Liver (tissue), 9 donors: Measurements from ENCODE around the gene COL4A1. TPM values are rescaled to one million over a fixed set of nuclear protein-coding genes. Genes with fewer than 3 reads are reported as not detected.

Experiments used
- DNase-seq: peaks from one replicate; pipeline ENCODE4 v3.0.0-alpha.2; 2017; ENCODE audit warnings: low spot score
- H3K27ac ChIP-seq, 2 donors: one replicate each; pipeline ENCODE4 v1.7.0; 2013; ENCODE audit warnings: inconsistent platforms in 2 of 2, low read length in 2 of 2, control low read depth in 1 of 2, low read depth in 1 of 2, mild to moderate bottlenecking in 1 of 2
- H3K27me3 ChIP-seq, 4 donors: one replicate each; pipeline versions ENCODE4 v1.6.1 to v1.7.0; 2013; ENCODE audit warnings: low read length in 3 of 4, inconsistent platforms in 1 of 4, mild to moderate bottlenecking in 1 of 4, moderate library complexity in 1 of 4; ENCODE audit not compliant: control insufficient read depth in 4 of 4, insufficient read depth in 4 of 4
- H3K36me3 ChIP-seq, 4 donors: one replicate each; pipeline versions ENCODE4 v1.6.1 to v1.7.0; 2013; ENCODE audit warnings: low read length in 3 of 4, mild to moderate bottlenecking in 3 of 4, low read depth in 1 of 4, moderate library complexity in 1 of 4; ENCODE audit not compliant: control insufficient read depth in 4 of 4, insufficient read depth in 3 of 4
- H3K4me1 ChIP-seq, 4 donors: one replicate each; pipeline versions ENCODE4 v1.6.1 to v1.7.0; 2013; ENCODE audit warnings: low read length in 3 of 4, mild to moderate bottlenecking in 3 of 4, moderate library complexity in 1 of 4; ENCODE audit not compliant: control insufficient read depth in 4 of 4, insufficient read depth in 4 of 4
- H3K4me3 ChIP-seq, 3 donors: one replicate each; pipeline versions ENCODE4 v1.6.1 to v1.7.0; 2013; ENCODE audit warnings: low read length in 3 of 3, control low read depth in 1 of 3, low read depth in 1 of 3, mild to moderate bottlenecking in 1 of 3
- H3K9ac ChIP-seq, 2 donors: one replicate each; pipeline ENCODE4 v1.7.0; 2013; ENCODE audit warnings: low read length in 2 of 2, mild to moderate bottlenecking in 2 of 2, moderate library complexity in 2 of 2, control low read depth in 1 of 2, low read depth in 1 of 2
- H3K9me3 ChIP-seq, 4 donors: one replicate each; pipeline versions ENCODE4 v1.6.1 to v1.7.0; 2013; ENCODE audit warnings: low read length in 3 of 4; ENCODE audit not compliant: control insufficient read depth in 4 of 4
- CTCF ChIP-seq: fragments of 150-350 bp; IDR thresholded peaks from 2 replicates; pipeline ENCODE4 v1.5.1; 2017; ENCODE audit warnings: improper control_type of control experiment, low read depth, low read length; ENCODE audit not compliant: missing input control
- EGR1 ChIP-seq, 2 donors: IDR thresholded peaks; 2 replicates each; pipeline ENCODE4 v1.6.1; 2016 to 2018; ENCODE audit warnings: antibody characterized with exemption in 2 of 2, low read depth in 2 of 2
- FOXA2 ChIP-seq: IDR thresholded peaks from 2 replicates; pipeline ENCODE4 v1.6.1; 2016; ENCODE audit warnings: antibody characterized with exemption
- GABPA ChIP-seq, 2 donors: IDR thresholded peaks in 1 of 2; conservative IDR thresholded peaks in 1 of 2; 2 replicates each; pipeline ENCODE4 v1.6.1; 2016; ENCODE audit warnings: antibody characterized with exemption in 2 of 2, mild to moderate bottlenecking in 1 of 2, moderate library complexity in 1 of 2
- HNF4A ChIP-seq, 2 donors: conservative IDR thresholded peaks; 2 replicates each; pipeline ENCODE4 v1.6.1; 2016; ENCODE audit warnings: antibody characterized with exemption in 2 of 2, mild to moderate bottlenecking in 2 of 2
- HNF4G ChIP-seq: IDR thresholded peaks from 2 replicates; pipeline ENCODE4 v1.6.1; 2016; ENCODE audit warnings: antibody characterized with exemption
- JUND ChIP-seq, 2 donors: IDR thresholded peaks; 2 replicates each; pipeline ENCODE4 v1.6.1; 2016; ENCODE audit warnings: antibody characterized with exemption in 2 of 2
- MAX ChIP-seq: IDR thresholded peaks from 2 replicates; pipeline ENCODE4 v1.6.1; 2016; ENCODE audit warnings: antibody characterized with exemption
- NR2F2 ChIP-seq: IDR thresholded peaks from 2 replicates; pipeline ENCODE4 v1.6.1; 2016; ENCODE audit warnings: antibody characterized with exemption
- RAD21 ChIP-seq, 2 donors: IDR thresholded peaks; 2 replicates each; pipeline ENCODE4 v1.6.1; 2016; ENCODE audit warnings: antibody characterized with exemption in 2 of 2, mild to moderate bottlenecking in 2 of 2
- REST ChIP-seq: IDR thresholded peaks from 2 replicates; pipeline ENCODE4 v1.6.1; 2016; ENCODE audit warnings: antibody characterized with exemption, mild to moderate bottlenecking
- RXRA ChIP-seq, 2 donors: IDR thresholded peaks; 2 replicates each; pipeline ENCODE4 v1.6.1; 2017 to 2018; ENCODE audit warnings: antibody characterized with exemption in 2 of 2, mild to moderate bottlenecking in 1 of 2
- SP1 ChIP-seq: IDR thresholded peaks from 2 replicates; pipeline ENCODE4 v1.6.1; 2018; ENCODE audit warnings: antibody characterized with exemption, mild to moderate bottlenecking
- TAF1 ChIP-seq: conservative IDR thresholded peaks from 2 replicates; pipeline ENCODE4 v1.6.1; 2016; ENCODE audit warnings: antibody characterized with exemption, mild to moderate bottlenecking
- YY1 ChIP-seq: IDR thresholded peaks from 2 replicates; pipeline ENCODE4 v1.6.1; 2016; ENCODE audit warnings: antibody characterized with exemption, mild to moderate bottlenecking
- ZBTB33 ChIP-seq: IDR thresholded peaks from 2 replicates; pipeline ENCODE4 v1.6.1; 2016; ENCODE audit warnings: antibody characterized with exemption
- WGBS: extraction: QIAGEN DNeasy Blood & Tissue Kit; methylation state at CpG from one replicate; pipeline ENCODE4 v1.1.7; 2013; 5-methylcytosine and 5-hydroxymethylcytosine counted together
- polyA plus RNA-seq, 2 donors: library from polyadenylated mRNA; stranded (reverse) in 1 of 2; unstranded in 1 of 2; fragments of 200-250 nt in 1 of 2; fragments of >200 nt in 1 of 2; fragmentation: Nextera tagmentation in 1 of 2; extraction: Ambion mirVana in 1 of 2; gene quantifications; one replicate each; pipeline versions ENCODE4 v1.2.1 to v1.2.3, GENCODE V29; 2013 to 2015
- total RNA-seq, 2 donors: library from RNA; depleted of rRNA; stranded (reverse); fragments of >200 nt; gene quantifications; one replicate each; pipeline ENCODE4 v1.2.3, GENCODE V29; 2014
- donor health status: healthy.
- donor health status: healthy.
- donor health status: healthy.
- donor health status: healthy.
- donor health status: healthy.

The COL4A1 gene
- total and polyA plus RNA-seq, 4 donors = 5.0 to 68.5 (median 37.9) TPM

GRCh38 chr13:110283736-110284517 is 23.0 kb downstream of the COL4A1 start:
- Histone ChIP-seq H3K4me3 (no peak overlapping the region), H3K27ac (no peak overlapping the region), H3K36me3 (no peaks in the 10 kb centered on the region), H3K9me3 (no peaks in the 10 kb centered on the region), H3K4me1 (peaks cover 0 to 3% (median 0%) of the 10 kb centered on the region in 4 donors), H3K9ac (no peak overlapping the region), H3K27me3 (peaks cover 0 to 3% (median 0%) of the 10 kb centered on the region in 4 donors)
- 74% methylated on average over 7 of the region's 7 CpGs for WGBS
- TF ChIP-seq NR2F2 (no peak), TAF1 (no peak), JUND (IDR thresholded peaks at IDR 0.05) (no peak), SP1 (no peak)
- DNase-seq = no peak

- H3K4me1 ChIP-seq = peaks cover 0 to 3% (median 0%) of the 10 kb centered on the region in 4 donors
- no peak overlapping the region for H3K27ac ChIP-seq
- DNase-seq = no peak
- no peak overlapping the region for H3K4me3 ChIP-seq
- TF ChIP-seq RXRA (IDR thresholded peaks at IDR 0.05) = no peak
- TF ChIP-seq TAF1 = no peak
- TF ChIP-seq YY1 = no peak
- TF ChIP-seq FOXA2 = no peak
- TF ChIP-seq JUND (IDR thresholded peaks at IDR 0.05) = no peak
- TF ChIP-seq HNF4A (conservative IDR thresholded peaks at IDR 0.05) = no peak
- TF ChIP-seq GABPA (IDR thresholded peaks at IDR 0.05 in 1 of 2, conservative IDR thresholded peaks at IDR 0.05 in 1 of 2) = no peak
- TF ChIP-seq CTCF = no peak
- TF ChIP-seq NR2F2 = no peak
- H3K36me3 ChIP-seq = no peaks in the 10 kb centered on the region
- H3K27me3 ChIP-seq = peaks cover 0 to 3% (median 0%) of the 10 kb centered on the region in 4 donors
- no peaks in the 10 kb centered on the region for H3K9me3 ChIP-seq
- 86% methylated on average over 1 of the region's 1 CpG for WGBS
- H3K9ac ChIP-seq = no peak overlapping the region
Measured at GRCh38 chr13:110282316-110282841, 24.6 kb downstream of the COL4A1 start.

DNA sequence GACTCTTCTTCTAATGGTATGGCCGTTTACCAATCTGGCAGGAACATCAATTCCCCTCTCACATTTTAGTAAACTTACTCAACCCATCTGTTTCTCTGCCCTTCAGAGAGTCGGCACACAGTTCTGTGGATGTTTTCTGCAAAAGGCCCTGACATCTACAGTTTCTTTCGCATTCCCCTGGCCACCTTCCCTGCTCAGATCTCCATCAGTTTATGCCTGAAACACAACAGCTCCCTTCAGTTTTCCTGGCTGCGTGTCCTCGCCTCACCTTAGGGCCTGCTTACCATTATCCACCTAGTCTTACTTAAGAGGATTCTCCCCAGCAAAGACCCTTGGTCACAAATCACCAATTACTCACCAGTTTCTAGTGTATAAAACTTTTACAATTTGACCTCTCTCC is 25.2 kb downstream of the COL4A1 start:
- WGBS = 82% methylated on average over 5 of the region's 5 CpGs
- H3K4me1 ChIP-seq = no peaks in the 10 kb centered on the region
- no peak for DNase-seq
- TF ChIP-seq RXRA (IDR thresholded peaks at IDR 0.05) (no peak), FOXA2 (no peak), MAX (no peak), EGR1 (IDR thresholded peaks at IDR 0.05; ENCODE audit: low read depth in 2 of 2) (no peak), GABPA (IDR thresholded peaks at IDR 0.05 in 1 of 2, conservative IDR thresholded peaks at IDR 0.05 in 1 of 2) (no peak), RAD21 (IDR thresholded peaks at IDR 0.05) (no peak), NR2F2 (no peak), SP1 (no peak), JUND (IDR thresholded peaks at IDR 0.05) (no peak), ZBTB33 (no peak), TAF1 (no peak), HNF4A (conservative IDR thresholded peaks at IDR 0.05) (no peak), HNF4G (no peak), REST (no peak)

More for the DNA sequence above, 25.2 kb downstream of the COL4A1 start:
- H3K4me3 ChIP-seq = no peak overlapping the region
- H3K27me3 ChIP-seq = peaks cover 0 to 3% (median 0%) of the 10 kb centered on the region in 4 donors
- H3K27ac ChIP-seq = no peak overlapping the region
- H3K36me3 ChIP-seq = no peaks in the 10 kb centered on the region
- H3K9me3 ChIP-seq = no peaks in the 10 kb centered on the region
- H3K9ac ChIP-seq = no peak overlapping the region
